A673 (cell line): ENCODE measurements around the gene FRAT1.

Experiments
- CTCF ChIP-seq: fragments of 300-800, 200-600 bp; sonication (generic); conservative IDR thresholded peaks from 2 replicates; pipeline ENCODE4 v1.5.1; 2017; ENCODE audit warnings: low read depth, mild to moderate bottlenecking, antibody characterized with exemption, low read length, moderate library complexity, mixed read lengths
- EZH2 ChIP-seq: fragments of 200-600 bp; sonication (generic); IDR thresholded peaks from 2 replicates; pipeline ENCODE4 v1.6.1; 2017; ENCODE audit warnings: borderline replicate concordance, low read depth, mild to moderate bottlenecking, mixed read lengths, antibody characterized with exemption, low read length; ENCODE audit not compliant: poor library complexity, severe bottlenecking

- TF ChIP-seq CTCF (no peak), EZH2 (no peak)
Measured at GRCh38 chr10:97319671-97320479, 804 bp downstream of the FRAT1 start.
